HG03139 (cell line): ENCODE results near the gene STARD9.
"Not testable (repeated sequence)": the region's sequence is repeated elsewhere in the genome, so short reads cannot be mapped to it uniquely, and the experiment has no call there.

ENCODE experiments used
- ATAC-seq: cut with Tn5 transposase; IDR thresholded peaks from one replicate; pipeline ENCODE4 v1.9.1; 2021; ENCODE audit not compliant: unreplicated experiment

The STARD9 gene

DNA sequence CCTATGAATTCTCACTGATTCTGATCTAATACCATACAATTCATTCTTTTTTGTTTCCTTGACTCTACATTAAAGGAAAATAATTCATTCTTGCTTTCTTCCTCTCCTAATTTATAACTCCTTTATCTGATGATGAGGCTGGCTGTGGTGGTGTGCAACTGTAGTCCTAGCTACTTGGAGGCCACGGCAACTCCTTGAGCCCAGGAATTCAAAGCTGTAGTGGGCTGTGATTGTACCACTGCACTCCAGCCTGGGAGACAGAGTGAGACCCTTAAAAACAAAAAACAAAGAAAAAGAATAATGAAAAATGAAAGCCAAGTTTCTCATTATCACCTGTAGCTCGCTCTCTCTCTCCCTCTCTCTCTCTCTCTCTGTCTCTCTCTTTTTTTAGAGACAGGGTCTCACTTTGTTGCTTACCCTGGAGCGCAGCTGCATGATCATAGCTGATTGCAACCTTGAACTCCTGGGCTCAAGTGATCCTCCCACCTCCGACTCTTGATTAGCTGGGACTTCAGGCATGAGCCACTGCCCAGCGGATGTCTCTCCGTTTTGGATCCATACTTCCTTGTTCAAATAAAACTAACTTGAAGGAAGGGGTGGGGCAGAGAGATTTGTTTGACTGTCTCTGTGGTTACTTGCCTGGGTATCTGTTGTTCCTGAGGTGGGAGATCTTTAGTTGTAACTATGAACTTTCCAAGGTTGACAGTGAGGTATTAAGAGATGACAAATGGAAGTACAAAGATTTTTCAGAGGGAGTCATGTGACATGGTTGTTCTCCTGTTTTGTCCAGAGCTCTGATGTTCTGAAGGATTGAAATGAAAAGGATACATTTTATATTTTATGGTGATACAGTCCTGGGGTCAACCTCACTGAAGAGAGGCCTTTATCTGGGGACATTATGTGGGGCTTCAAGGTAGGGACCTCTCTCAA, 46.9 kb downstream of the STARD9 start:
- no peak for ATAC-seq

DNA sequence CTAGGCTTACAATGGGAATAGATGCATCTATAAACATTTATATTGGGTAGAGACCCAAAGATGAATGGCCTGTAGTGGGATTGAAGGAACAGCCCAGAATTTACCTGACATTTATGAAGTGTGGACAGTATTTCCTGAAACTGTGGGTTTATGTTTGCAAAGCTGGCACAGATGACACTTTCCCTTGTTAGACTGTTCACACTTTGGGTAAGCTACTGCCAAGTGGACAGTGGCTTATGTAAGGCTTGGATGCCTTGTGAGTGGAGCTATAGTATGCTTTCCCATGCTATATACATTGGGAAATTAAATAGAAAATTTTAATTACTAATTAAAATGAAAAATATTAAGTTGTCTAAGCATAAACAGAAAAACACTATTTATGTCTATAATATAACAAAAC, 48.5 kb downstream of the STARD9 start:
- no peak for ATAC-seq

DNA sequence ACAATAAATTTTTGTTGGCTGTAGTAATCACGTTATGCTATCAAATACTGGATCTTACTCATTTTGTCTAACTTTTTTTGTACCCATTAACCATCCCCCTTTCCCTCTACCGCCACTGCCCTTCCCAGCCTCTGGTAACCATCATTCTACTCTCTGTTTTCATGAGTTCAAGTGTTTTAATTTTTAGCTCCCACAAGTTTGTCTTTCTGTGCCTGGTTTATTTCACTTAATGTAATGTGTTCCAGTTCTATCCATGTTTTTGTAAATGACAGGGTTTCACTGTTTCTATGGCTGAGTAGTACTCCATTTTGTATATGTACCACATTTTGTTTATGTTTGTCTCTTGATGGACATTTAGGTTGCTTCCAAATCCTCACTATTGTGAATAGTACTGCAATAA, 52.1 kb downstream of the STARD9 start:
- ATAC-seq, result no peak

DNA sequence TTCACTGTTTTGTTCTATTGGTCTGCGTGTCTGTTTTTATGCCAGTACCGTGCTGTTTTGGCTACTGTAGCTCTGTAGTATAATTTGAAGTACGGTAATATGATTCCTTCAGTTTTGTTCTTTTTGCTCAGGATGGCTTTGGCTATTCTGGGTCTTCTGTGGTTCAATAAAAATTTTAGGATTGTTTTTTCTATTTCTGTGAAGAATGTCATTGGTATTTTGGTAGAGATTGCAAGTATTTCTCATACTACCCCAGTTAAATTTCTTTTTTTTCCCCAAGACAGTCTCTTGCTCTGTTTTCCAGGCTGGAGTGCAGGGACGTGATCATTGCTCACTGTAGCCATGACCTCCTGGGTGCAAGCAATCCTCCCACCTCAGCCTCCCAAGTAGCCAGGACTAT, 53.4 kb downstream of the STARD9 start:
- ATAC-seq, result no peak

DNA sequence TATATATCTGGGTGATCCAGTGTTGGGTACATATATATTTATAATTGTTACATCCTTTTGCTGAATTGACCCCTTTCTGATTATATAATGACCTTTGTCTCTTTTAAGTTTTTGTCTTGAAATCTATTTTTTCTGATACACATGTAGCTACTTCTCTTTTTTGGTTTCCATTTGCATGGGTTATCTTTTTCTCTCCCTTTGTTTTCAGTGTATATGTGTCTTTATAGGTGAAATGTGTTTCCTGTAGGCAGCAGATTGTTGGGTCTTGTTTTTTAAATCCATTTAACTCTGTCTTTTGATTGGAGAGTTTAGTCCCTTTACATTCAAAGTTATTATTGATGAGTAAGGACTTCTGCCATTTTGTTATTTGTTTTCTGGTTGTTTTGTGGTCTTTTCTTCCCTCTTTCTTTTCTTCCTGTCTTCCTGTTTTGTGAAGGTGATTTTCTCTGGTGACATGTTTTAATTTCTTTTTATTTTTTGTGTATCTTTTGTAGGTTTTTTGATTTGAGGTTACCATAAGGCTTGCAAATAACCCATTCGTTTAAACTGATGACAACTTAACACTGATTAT, 56.8 kb downstream of the STARD9 start:
- no peak for ATAC-seq

DNA sequence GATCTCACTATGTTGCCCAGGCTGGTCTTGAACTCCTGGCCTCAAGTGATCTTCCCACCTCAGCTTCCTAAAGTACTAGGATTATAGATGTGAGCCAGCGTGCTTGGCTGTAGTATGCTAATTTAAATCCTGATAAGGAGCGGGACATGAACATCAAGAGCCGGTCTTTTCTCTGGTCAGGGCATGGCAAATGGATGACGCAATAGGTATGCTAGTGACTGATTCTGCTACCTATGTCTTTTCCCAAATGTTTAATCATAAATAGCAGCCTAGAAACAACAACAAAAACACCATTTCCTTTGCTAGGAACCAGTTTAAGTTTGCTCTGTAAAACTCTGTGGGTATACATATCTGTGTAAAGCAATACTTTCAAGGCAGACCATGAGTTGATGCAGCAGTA, 64.7 kb downstream of the STARD9 start:
- no peak for ATAC-seq

DNA sequence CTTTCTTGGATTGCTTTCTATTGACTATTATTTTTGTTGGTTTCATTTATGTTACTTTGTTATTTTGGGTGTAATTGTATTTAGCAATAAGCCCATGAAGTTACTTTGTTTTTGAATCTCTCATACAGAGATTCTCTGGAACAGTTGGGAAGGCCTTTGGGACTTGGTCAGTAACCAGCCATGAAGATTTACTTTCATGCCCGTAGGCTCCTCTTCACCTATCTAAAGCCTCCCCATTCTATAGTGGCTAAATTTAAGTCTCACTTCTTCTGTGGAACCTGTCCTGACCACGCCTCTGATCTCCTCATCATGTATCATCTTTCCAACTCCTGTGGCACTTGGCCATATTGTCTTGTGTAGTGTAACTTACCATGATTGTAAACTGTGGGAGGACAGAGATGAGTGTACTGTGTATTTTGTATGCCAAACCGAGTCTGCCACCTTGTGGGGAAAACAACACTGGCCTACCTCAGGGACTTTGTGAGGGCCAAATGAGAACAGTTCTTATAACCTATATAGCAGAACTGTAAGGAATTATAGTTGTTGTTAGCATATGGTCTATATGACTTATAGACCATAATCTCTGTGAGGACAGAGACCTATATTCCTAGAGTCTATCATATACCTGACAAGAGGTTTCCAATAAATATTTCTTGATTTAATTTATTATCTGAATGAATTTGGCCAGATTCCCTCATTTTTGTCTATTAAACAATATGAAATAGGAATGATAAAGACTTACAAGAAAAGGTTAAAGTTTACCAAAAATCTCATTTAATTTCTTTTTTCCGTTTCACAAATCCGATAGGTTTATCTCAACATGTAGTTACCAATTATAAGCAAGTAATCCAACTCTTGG, 75.0 kb downstream of the STARD9 start:
- ATAC-seq, result peak; percentile 60

DNA sequence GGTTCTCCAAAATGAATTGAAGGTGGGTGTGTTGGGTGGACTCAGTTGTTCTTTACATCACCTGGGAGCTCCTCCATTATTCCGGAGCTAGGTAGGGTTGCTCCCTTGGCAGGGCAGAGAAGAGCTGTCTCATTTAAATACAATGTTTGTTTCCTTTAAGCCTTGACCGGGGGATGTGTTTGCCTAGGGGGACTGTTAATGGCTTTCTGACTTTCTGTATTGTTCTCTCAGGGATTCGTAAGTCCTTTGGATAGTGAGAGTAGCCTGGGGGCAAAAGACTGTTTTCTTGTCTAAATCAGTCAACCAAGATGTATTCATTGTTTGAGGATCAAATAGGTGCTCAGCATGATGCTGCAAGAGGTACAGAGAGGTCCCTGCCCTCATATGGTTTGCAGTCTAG, 90.4 kb downstream of the STARD9 start:
- no peak for ATAC-seq

DNA sequence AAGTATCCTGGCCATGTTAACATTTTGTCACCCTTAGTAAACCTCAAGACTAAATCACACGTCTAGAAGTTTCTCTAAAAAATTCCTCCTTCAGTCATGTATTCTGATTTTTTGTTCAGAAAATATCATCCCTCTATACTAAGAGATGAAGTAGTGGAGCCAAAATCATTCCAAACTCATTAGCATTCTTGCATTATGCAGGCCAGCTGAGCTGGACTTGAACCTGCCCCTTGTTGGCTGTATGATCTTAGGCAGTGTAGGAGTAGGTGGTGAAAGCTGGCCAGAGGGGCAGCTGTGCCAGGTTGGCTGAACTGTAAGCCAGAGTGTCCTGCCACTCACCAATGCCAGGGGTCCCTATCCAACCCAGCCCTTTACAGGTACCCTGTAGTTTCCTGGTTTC, 92.4 kb downstream of the STARD9 start:
- no peak for ATAC-seq

DNA sequence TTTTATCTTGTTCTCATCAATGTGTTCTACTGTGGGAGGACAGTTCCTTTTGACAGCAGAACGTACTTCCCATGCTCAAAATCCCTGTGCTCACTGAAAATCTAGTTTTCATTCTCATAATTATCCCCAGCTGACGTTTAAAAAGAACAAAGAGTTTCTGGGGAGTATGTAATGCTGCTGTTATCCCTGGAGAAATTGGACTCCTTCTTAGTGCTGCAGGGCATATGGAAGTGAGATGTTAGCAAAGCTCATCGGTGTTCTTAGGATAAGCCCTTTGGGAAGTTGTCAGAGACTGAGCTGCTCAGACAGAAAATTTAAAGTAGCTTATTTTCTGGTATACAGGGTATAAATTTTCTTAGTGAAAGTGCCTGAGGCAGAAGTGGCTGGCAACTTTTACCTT, 95.0 kb downstream of the STARD9 start:
- ATAC-seq, result no peak

DNA sequence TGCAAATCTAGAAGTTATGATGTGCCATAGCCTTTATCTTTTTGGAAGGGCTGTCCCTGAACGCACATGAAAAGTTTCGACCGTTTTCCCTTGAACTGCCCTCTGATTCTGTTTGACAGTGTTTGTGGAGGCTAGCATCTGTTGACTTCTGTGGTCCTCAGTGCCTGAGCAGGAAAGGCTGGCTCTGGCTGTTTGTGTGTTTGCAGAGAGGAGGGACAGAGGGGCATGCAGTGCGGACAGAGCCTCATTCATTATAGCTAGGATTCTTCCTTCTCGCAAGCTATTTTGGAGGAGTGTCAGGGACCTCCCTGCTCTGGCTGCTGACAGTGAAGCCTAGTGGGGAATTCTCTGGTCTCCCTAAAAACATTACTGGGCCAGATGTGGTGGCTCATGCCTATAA, 97.0 kb downstream of the STARD9 start:
- ATAC-seq, result no peak

DNA sequence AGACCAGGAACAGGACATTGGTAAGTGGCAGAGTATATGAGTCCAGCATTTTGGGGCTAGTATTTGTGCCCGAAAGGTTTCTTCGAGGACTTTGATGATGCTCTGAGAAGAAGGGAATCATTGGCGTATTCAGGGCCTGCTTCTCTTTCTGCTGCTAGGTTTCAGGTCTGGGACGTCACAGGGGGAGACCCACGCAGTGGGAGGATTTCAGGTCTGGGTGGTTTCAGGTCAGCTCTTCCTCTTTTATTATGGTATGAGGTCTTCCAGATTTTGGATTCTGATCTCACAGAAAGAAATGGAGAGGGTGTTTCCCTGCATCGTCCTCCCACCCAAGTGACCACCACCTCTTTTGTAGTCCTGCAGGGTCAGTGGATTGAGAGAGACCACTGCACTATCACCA, 99.1 kb downstream of the STARD9 start:
- ATAC-seq, result no peak

DNA sequence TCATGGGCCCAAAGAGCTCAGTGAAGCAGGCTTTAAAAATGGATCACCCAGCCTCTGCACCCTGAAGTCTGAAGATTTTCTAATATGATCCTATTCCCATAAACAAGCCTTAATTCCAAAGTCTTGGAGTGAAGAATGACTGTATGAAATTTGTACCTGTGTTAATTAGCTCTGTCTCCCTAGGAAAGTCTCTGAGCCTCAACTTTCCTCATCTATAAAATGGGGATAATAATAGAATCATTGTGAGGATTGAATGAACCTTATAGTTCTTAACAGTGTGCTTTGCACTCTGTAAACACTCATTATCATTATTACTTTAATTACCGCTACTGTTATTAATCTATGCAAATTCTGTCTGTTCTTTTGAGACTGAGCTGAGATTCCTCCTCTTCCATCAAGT, 99.6 kb downstream of the STARD9 start:
- ATAC-seq, result no peak

DNA sequence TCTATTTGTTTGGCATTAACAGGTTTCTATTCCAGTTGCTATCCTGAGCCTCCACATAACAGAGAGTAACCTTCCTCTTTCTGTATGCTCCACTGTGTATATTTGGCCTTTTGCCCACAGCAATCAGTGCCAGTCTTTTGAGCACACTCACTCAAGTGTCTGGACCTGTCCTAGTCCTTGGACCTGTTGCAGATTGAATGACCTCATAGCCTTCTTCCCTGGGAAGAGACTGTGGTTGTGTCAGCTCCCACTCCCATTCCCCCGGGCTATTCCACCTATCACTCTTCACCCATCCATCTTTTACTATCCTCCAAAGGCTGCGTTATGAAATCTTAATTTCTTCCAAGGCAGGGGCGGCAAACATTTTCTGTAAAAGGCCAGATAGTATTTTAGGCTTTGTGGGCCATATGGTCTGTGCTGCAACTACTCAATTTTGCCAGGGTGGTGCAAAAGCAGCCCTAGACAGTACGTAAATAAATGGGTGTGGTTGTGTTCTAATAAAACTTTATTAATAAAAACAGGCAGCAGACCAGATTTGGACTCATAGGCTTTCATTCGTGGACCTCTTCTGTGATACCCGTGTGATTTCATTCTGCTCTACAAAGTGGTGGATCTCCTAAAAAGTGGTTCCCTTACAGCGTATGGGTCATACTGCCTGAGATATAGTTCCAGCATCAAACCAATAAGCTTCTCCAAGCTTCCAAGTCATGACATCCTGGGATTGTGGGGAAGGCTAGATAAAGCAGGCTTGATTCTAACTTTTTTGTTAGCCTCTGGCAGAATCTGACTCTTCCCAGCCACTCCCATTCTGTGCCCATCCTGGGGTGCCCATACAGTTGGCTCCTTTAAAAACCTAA, 104.1 kb downstream of the STARD9 start:
- ATAC-seq, result no peak

DNA sequence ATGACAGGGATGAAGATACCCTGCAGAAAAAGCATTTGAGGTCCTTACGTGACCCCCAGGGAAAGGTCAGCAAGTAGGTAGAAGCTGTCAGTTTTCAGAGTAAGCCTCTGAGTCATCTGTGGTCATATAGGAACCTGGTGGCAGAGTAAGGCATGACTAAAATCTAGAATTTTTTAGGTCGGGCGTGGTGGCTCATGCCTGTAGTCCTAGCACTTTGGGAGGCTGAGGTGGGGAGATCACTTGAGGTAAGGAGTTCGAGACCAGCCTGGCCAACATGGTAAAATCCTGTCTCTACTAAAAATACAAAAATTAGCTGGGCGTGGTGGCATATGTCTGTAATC, 104.7 kb downstream of the STARD9 start:
- not testable (repeated sequence) for ATAC-seq

DNA sequence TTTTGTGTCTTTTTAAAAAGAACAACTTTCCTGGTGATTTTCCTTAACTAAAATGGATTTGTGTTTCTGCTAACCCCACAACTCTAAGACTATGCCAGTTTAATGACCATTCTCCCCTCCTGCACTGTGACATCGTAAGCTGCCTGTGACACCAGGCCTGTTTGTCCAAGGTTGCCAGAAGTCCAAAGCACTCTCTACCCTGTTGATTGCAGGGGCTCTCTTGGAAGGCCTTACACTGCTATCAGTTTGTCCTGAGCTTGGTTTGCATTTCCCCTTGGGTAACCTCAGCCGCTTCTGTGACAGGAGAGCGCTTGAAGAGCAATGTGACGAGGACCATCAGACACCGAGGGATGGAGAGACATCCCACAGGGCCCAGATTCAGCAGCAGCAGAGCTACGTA, 105.7 kb downstream of the STARD9 start:
- no peak for ATAC-seq

DNA sequence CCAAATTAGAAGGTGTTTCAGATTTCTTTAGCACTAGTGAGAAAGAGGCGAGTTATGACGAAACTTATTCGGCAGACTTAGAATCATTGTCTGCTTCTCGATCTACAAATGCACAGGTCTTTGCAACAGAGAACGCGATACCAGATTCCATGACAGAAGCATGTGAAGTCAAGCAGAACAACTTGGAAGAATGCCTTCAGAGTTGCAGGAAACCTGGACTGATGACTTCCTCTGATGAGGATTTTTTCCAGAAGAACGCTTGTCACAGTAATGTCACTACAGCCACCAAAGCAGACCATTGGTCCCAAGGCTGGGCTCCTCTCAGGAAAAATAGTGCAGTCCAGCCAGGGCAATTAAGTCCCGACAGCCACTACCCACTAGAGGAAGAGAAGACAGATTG, 110.9 kb downstream of the STARD9 start:
- no peak for ATAC-seq

DNA sequence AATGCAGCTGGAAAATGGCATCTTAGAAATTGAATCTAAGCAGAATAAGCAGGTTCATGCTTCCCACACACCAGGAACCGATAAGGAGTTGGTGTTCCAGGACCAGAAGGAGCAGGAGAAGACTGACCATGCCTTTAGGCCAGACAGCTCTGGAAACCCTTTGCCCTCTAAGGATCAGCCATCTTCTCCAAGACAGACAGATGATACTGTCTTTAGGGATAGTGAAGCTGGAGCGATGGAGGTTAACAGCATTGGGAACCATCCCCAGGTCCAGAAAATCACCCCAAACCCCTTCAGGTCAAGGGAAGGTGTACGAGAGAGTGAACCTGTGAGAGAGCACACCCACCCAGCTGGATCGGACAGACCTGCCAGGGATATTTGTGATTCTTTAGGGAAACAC, 112.3 kb downstream of the STARD9 start:
- ATAC-seq, result no peak

DNA sequence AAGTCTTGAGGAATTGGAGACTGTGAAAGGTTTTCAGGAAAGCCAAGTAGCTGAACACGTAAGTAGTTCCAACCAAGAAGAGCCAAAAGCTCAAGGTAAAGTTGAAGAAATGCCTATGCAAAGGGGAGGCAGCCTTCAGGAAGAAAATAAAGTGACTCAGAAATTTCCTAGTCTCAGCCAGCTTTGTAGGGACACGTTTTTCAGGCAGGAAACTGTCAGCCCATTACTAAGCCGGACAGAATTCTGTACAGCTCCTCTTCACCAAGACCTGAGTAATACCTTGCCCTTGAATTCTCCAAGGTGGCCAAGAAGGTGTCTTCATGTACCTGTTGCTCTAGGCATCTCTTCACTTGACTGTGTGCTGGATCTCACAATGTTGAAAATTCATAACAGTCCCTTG, 112.9 kb downstream of the STARD9 start:
- no peak for ATAC-seq

DNA sequence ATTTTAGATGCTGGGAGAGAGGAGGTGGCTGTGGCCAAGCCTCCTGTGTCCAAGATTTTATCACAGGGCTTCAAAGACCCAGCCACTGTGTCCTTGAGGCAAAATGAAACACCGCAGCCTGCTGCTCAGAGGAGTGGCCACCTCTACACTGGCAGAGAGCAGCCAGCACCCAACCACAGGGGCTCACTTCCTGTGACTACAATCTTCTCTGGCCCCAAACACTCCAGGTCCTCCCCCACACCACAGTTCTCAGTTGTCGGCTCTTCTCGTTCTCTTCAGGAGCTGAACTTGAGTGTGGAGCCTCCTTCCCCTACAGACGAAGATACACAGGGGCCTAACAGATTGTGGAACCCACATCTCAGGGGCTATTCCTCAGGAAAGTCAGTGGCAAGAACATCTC, 115.9 kb downstream of the STARD9 start:
- no peak for ATAC-seq

DNA sequence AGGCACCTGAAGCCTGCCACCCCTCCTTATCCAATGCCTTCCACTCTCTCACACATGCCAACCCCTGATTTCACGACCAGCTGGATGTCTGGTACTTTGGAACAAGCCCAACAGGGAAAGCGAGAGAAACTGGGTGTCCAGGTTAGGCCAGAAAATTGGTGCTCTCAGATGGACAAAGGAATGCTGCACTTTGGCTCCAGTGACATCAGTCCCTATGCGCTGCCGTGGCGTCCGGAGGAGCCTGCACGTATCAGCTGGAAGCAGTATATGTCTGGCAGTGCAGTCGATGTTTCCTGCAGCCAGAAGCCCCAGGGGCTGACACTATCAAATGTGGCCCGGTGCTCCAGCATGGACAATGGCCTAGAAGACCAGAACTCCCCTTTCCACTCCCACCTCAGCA, 116.4 kb downstream of the STARD9 start:
- no peak for ATAC-seq
